GM23248 (cell line): Measurements from ENCODE around the gene CAVIN3.

Experiments used
- EZH2 ChIP-seq: fragments of 200-600 bp; sonication (generic); IDR thresholded peaks from 2 replicates; pipeline ENCODE4 v1.6.1; 2018; ENCODE audit warnings: antibody characterized with exemption, mild to moderate bottlenecking; ENCODE audit not compliant: insufficient read depth, poor library complexity, severe bottlenecking
- EZH2phosphoT487 ChIP-seq: fragments of 200-600 bp; sonication (generic); IDR thresholded peaks from 2 replicates; pipeline ENCODE4 v1.6.1; 2018; ENCODE audit warnings: antibody characterized with exemption, moderate library complexity, mild to moderate bottlenecking, low read depth; ENCODE audit not compliant: insufficient read depth

GRCh38 chr11:6332066-6332465 is 11.8 kb upstream of the CAVIN3 start:
- TF ChIP-seq EZH2: no peak
- no peak for TF ChIP-seq EZH2phosphoT487
